ENCODE measurements around the gene VPS11. TPM values are rescaled to one million over a fixed set of nuclear protein-coding genes. Genes with fewer than 3 reads are reported as not detected.

Gene VPS11
- 24.2 and 24.6 TPM in 2 replicates for total RNA-seq

- TF ChIP-seq CTCF (IDR thresholded peaks at IDR 0.05; ENCODE audit: insufficient read depth, low read depth, low read length) = no peak
- peak; percentile 97 for DNase-seq (ENCODE audit: low read depth)
- peak within 1 kb of the TSS; percentile 98 for H3K4me3 ChIP-seq (ENCODE audit: low read depth, low read length)
These were observed at the start of gene VPS11 for GRCh38 chr11:119067371-119068222. TSS of gene VPS11 (plus strand) at chr11:119067818. CDS start at chr11:119067824, 6 bp downstream.

GRCh38 chr11:119018074-119018938, 49.3 kb upstream of the VPS11 start, which contains the start of the genes RPS25 and TRAPPC4:
TSS of gene RPS25 (minus strand) at chr11:119018343. CDS start at chr11:119018284, 59 bp downstream.
TSS of gene TRAPPC4 (plus strand) at chr11:119018766. CDS start at chr11:119018796, 30 bp downstream.
- H3K4me3 ChIP-seq (ENCODE audit: low read depth, low read length) = peak within 1 kb of the TSS; percentile 95
- TF ChIP-seq CTCF (IDR thresholded peaks at IDR 0.05; ENCODE audit: insufficient read depth, low read depth, low read length) = no peak
- DNase-seq (ENCODE audit: low read depth) = peak; percentile 95

- TF ChIP-seq CTCF (IDR thresholded peaks at IDR 0.05; ENCODE audit: insufficient read depth, low read depth, low read length) = no peak
- no peak for DNase-seq (ENCODE audit: low read depth)
- peak overlapping the region; percentile 95 for H3K4me3 ChIP-seq (ENCODE audit: low read depth, low read length)
These were observed 47.6 kb upstream of the VPS11 start for GRCh38 chr11:119019996-119020395.

- no peak for DNase-seq (ENCODE audit: low read depth)
- no peak overlapping the region for H3K4me3 ChIP-seq (ENCODE audit: low read depth, low read length)
- TF ChIP-seq CTCF (IDR thresholded peaks at IDR 0.05; ENCODE audit: insufficient read depth, low read depth, low read length) = no peak
These were observed 46.0 kb upstream of the VPS11 start for GRCh38 chr11:119021631-119022030.

- H3K4me3 ChIP-seq (ENCODE audit: low read depth, low read length) = no peak overlapping the region
- no peak for DNase-seq (ENCODE audit: low read depth)
- TF ChIP-seq CTCF (IDR thresholded peaks at IDR 0.05; ENCODE audit: insufficient read depth, low read depth, low read length) = no peak
These were observed 43.9 kb upstream of the VPS11 start for GRCh38 chr11:119023741-119024140.

- no peak overlapping the region for H3K4me3 ChIP-seq (ENCODE audit: low read depth, low read length)
- no peak for TF ChIP-seq CTCF (IDR thresholded peaks at IDR 0.05; ENCODE audit: insufficient read depth, low read depth, low read length)
- peak; percentile 22 for DNase-seq (ENCODE audit: low read depth)
These were observed 43.1 kb upstream of the VPS11 start for GRCh38 chr11:119024430-119025098.
